Naive thymus-derived CD4-positive, alpha-beta T cell (primary cell): ENCODE data around the gene RASA2. TPM values are rescaled to one million over a fixed set of nuclear protein-coding genes. Genes with fewer than 3 reads are reported as not detected.

Experiments used
- polyA plus RNA-seq, 2 donors: library from polyadenylated mRNA; unstranded; fragments of 300-500 nt; fragmentation: Illumina TruSeq; gene quantifications; one replicate each; pipeline ENCODE4 v1.2.3, GENCODE V29; 2021
- total RNA-seq, 6 experiments: library from RNA in 5 of 6; stranded (reverse) in 5 of 6; gene quantifications; 1 replicate in 5 of 6; 2 replicates in 1 of 6; pipeline ENCODE4 v1.2.3 and lab custom pipeline; 2021 to 2026

Gene RASA2
- total and polyA plus RNA-seq, 7 experiments from 2014 or later: 51.0 to 120 (median 77.3) TPM

Other genes with a start within 250 kb of the RASA2 start
- gene ZBTB38, start 118.5 kb upstream of the RASA2 start, total RNA-seq: 10 to 100 TPM; 25.0 to 58.3 (median 35.8) TPM
- 10 to 100 TPM; 56.3 to 70.5 TPM for gene ZBTB38, start 118.5 kb upstream of the RASA2 start, polyA plus RNA-seq